CD14-positive monocyte (primary cell): Measurements from ENCODE around the gene CHMP2A. TPM values are rescaled to one million over a fixed set of nuclear protein-coding genes. Genes with fewer than 3 reads are reported as not detected.

Source experiments
- DNase-seq, 3 donors: peaks; one replicate each; pipeline ENCODE4 v3.0.0-alpha.2; 2011 to 2022
- H2AFZ ChIP-seq: 2 replicates; pipeline ENCODE4 v1.6.0; 2012; ENCODE audit warnings: mild to moderate bottlenecking, low read depth, low read length, inconsistent platforms; ENCODE audit not compliant: insufficient read depth, poor library complexity, severe bottlenecking
- H3K27ac ChIP-seq, 2 donors: 1 replicate in 1 of 2; 2 replicates in 1 of 2; pipeline ENCODE4 v1.5.1; 2012 to 2013; ENCODE audit warnings: low read length in 2 of 2, control low read depth in 1 of 2, inconsistent platforms in 1 of 2, low read depth in 1 of 2, mild to moderate bottlenecking in 1 of 2
- H3K27me3 ChIP-seq, 2 donors: one replicate each; pipeline versions ENCODE4 v1.6.0 to v1.6.1; 2011 to 2013; ENCODE audit warnings: low read length in 2 of 2; ENCODE audit not compliant: control insufficient read depth in 2 of 2, insufficient read depth in 2 of 2
- H3K36me3 ChIP-seq, 2 donors: replicated peaks in 1 of 2; 1 replicate in 1 of 2; 2 replicates in 1 of 2; pipeline versions ENCODE4 v1.5.1 to v1.6.1; 2012 to 2013; ENCODE audit warnings: low read length in 2 of 2, control low read depth in 1 of 2, inconsistent platforms in 1 of 2, mild to moderate bottlenecking in 1 of 2; ENCODE audit not compliant: insufficient read depth in 2 of 2, control insufficient read depth in 1 of 2
- H3K4me1 ChIP-seq, 2 donors: 1 replicate in 1 of 2; 2 replicates in 1 of 2; pipeline versions ENCODE4 v1.5.1 to v1.6.1; 2012 to 2013; ENCODE audit warnings: low read length in 2 of 2, control low read depth in 1 of 2, inconsistent platforms in 1 of 2, mild to moderate bottlenecking in 1 of 2, moderate library complexity in 1 of 2; ENCODE audit not compliant: insufficient read depth in 2 of 2, control insufficient read depth in 1 of 2
- H3K4me2 ChIP-seq: replicated peaks from 2 replicates; pipeline ENCODE3; 2012; ENCODE audit warnings: low read length, moderate library complexity, mild to moderate bottlenecking; ENCODE audit not compliant: poor library complexity, severe bottlenecking; ENCODE audit errors: extremely low read depth
- H3K4me3 ChIP-seq, 3 experiments: fragments of 200-600 bp in 1 of 3; sonication (generic) in 1 of 3; replicated peaks in 1 of 3; 1 replicate in 2 of 3; 2 replicates in 1 of 3; pipeline ENCODE4 v1.5.1; 2011 to 2013; ENCODE audit warnings: low read length in 3 of 3, mild to moderate bottlenecking in 3 of 3, control low read depth in 2 of 3, low read depth in 2 of 3, inconsistent platforms in 1 of 3, moderate library complexity in 1 of 3
- H3K79me2 ChIP-seq: 2 replicates; pipeline ENCODE4 v1.6.0; 2012; ENCODE audit warnings: mild to moderate bottlenecking, control low read depth, inconsistent platforms, low read length, moderate library complexity; ENCODE audit not compliant: insufficient read depth
- H3K9ac ChIP-seq: 2 replicates; pipeline ENCODE4 v1.6.0; 2017; ENCODE audit warnings: low read length, mild to moderate bottlenecking; ENCODE audit not compliant: insufficient read depth, poor library complexity, severe bottlenecking
- H3K9me3 ChIP-seq, 2 donors: replicated peaks in 1 of 2; 1 replicate in 1 of 2; 2 replicates in 1 of 2; pipeline versions ENCODE4 v1.5.1 to v1.6.1; 2012 to 2013; ENCODE audit warnings: low read length in 2 of 2, control low read depth in 1 of 2; ENCODE audit not compliant: control insufficient read depth in 1 of 2, insufficient read depth in 1 of 2
- H4K20me1 ChIP-seq: 2 replicates; pipeline ENCODE4 v1.6.0; 2012; ENCODE audit warnings: mild to moderate bottlenecking, low read length, control low read depth, moderate library complexity; ENCODE audit not compliant: insufficient read depth
- H3K27ac Mint-ChIP-seq, 7 donors: one replicate each; pipeline ENCODE4 v1.8.0; 2020; ENCODE audit warnings: mild to moderate bottlenecking in 7 of 7, mixed read lengths in 7 of 7, moderate library complexity in 6 of 7, inconsistent platforms in 2 of 7
- H3K27me3 Mint-ChIP-seq, 3 donors: one replicate each; pipeline ENCODE4 v1.8.0; 2021 to 2022; ENCODE audit warnings: low read depth in 3 of 3, mild to moderate bottlenecking in 3 of 3, mixed read lengths in 3 of 3, moderate library complexity in 3 of 3, inconsistent platforms in 1 of 3
- H3K36me3 Mint-ChIP-seq, 2 donors: one replicate each; pipeline ENCODE4 v1.8.0; 2020; ENCODE audit warnings: mixed read lengths in 2 of 2, inconsistent platforms in 1 of 2, mild to moderate bottlenecking in 1 of 2
- H3K4me1 Mint-ChIP-seq: one replicate; pipeline ENCODE4 v1.8.0; 2020; ENCODE audit warnings: mild to moderate bottlenecking, mixed read lengths
- H3K4me3 Mint-ChIP-seq, 2 donors: one replicate each; pipeline ENCODE4 v1.8.0; 2020; ENCODE audit warnings: mild to moderate bottlenecking in 2 of 2, mixed read lengths in 2 of 2, moderate library complexity in 1 of 2
- H3K9me3 Mint-ChIP-seq, 7 donors: one replicate each; pipeline ENCODE4 v1.8.0; 2020 to 2022; ENCODE audit warnings: mixed read lengths in 7 of 7, mild to moderate bottlenecking in 6 of 7, moderate library complexity in 6 of 7, inconsistent platforms in 2 of 7
- WGBS: methylation state at CpG from one replicate; pipeline ENCODE4 v1.1.5; 2013; ENCODE audit warnings: missing lambda C conversion rate; ENCODE audit not compliant: insufficient coverage; 5-methylcytosine and 5-hydroxymethylcytosine counted together
- intact Hi-C, 2 donors: fragments of 100-400 bp; cut with micrococcal nuclease; formaldehyde crosslinking; loops; one replicate each; pipeline versions ENCODE4 v1.15.0 to v1.15.1; 2023
- polyA plus RNA-seq, 3 donors: library from polyadenylated mRNA; depleted of rRNA in 1 of 3; unstranded in 2 of 3; stranded (reverse) in 1 of 3; fragments of 300-500 nt in 2 of 3; fragments of >200 nt in 1 of 3; fragmentation: Illumina TruSeq in 2 of 3; gene quantifications; 1 replicate in 2 of 3; 2 replicates in 1 of 3; pipeline ENCODE4 v1.2.3, GENCODE V29; 2012 to 2021
- TF ChIP-seq, protein P1 (sequence below): fragments of 200-600 bp; IDR thresholded peaks from one replicate; pipeline ENCODE4 v1.8.0; 2022; ENCODE audit warnings: antibody characterized with exemption, mild to moderate bottlenecking

The CHMP2A gene
- polyA plus RNA-seq, 3 donors: 228 to 323 (median 290) TPM

DNA sequence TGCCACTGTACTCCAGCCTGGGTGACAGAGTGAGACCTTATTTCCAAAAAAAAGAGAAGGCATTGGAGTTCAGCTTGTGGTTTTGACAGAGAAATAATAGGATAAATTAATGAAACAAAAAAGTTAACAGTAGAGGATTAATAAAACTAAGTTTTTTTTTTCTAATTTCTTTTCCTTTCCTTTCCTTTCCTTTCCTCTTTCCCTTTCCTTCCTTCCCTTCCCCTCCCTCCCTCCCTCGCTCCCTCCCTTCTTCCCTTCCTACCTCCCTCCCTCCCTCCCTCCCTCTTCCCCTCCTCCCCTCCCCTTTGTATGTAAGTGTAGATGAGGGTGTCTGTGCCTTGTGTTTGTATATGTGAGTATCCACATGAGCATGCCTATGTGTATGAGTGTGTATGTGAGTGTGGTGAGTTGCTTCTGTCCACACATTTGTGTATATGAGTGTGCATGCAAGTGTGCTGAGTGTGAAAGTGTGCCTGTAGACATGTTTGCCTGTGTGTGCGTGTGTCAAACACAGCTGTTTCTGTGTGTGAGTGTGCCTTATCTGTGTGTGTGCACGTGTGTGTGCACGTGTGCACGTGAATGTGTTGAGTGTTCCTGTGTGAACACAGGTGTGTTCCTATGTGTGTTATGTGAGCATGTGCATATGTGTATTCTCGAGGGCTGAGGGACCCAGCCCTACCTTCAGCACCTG, 30.7 kb upstream of the CHMP2A start:
- H3K36me3 Mint-ChIP-seq: peaks cover 22 to 37% of the 10 kb centered on the region in 2 donors
- peaks cover 0 to 5% (median 3%) of the 10 kb centered on the region in 3 donors for H3K27me3 Mint-ChIP-seq
- peaks cover 0 to 1% (median 0%) of the 10 kb centered on the region in 7 donors for H3K9me3 Mint-ChIP-seq
- Histone ChIP-seq H3K79me2 (no peaks in the 10 kb centered on the region), H3K4me3 (no peak overlapping the region), H3K27me3 (no peaks in the 10 kb centered on the region), H3K9me3 (no peaks in the 10 kb centered on the region), H3K4me2 (no peak overlapping the region), H3K4me1 (peaks cover 0 to 2% of the 10 kb centered on the region in 2 donors), H4K20me1 (peaks cover 6% of the 10 kb centered on the region), H3K9ac (no peak overlapping the region), H3K27ac (no peak overlapping the region), H2AFZ (no peak overlapping the region), H3K36me3 (peaks cover 12 to 27% of the 10 kb centered on the region in 2 donors)
- peak in 1 of 3 donors; percentile 1 for DNase-seq
- peak overlapping the region in 4 of 7 donors; percentile 31 to 68 (median 60) for H3K27ac Mint-ChIP-seq
- TF ChIP-seq, protein P1, sequence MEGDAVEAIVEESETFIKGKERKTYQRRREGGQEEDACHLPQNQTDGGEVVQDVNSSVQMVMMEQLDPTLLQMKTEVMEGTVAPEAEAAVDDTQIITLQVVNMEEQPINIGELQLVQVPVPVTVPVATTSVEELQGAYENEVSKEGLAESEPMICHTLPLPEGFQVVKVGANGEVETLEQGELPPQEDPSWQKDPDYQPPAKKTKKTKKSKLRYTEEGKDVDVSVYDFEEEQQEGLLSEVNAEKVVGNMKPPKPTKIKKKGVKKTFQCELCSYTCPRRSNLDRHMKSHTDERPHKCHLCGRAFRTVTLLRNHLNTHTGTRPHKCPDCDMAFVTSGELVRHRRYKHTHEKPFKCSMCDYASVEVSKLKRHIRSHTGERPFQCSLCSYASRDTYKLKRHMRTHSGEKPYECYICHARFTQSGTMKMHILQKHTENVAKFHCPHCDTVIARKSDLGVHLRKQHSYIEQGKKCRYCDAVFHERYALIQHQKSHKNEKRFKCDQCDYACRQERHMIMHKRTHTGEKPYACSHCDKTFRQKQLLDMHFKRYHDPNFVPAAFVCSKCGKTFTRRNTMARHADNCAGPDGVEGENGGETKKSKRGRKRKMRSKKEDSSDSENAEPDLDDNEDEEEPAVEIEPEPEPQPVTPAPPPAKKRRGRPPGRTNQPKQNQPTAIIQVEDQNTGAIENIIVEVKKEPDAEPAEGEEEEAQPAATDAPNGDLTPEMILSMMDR: no peak
- peaks cover 4% of the 10 kb centered on the region for H3K4me1 Mint-ChIP-seq
- WGBS: 100% methylated on average over 1 of the region's 6 CpGs
- intact Hi-C loops: no loop called here
- no peak overlapping the region for H3K4me3 Mint-ChIP-seq

DNA sequence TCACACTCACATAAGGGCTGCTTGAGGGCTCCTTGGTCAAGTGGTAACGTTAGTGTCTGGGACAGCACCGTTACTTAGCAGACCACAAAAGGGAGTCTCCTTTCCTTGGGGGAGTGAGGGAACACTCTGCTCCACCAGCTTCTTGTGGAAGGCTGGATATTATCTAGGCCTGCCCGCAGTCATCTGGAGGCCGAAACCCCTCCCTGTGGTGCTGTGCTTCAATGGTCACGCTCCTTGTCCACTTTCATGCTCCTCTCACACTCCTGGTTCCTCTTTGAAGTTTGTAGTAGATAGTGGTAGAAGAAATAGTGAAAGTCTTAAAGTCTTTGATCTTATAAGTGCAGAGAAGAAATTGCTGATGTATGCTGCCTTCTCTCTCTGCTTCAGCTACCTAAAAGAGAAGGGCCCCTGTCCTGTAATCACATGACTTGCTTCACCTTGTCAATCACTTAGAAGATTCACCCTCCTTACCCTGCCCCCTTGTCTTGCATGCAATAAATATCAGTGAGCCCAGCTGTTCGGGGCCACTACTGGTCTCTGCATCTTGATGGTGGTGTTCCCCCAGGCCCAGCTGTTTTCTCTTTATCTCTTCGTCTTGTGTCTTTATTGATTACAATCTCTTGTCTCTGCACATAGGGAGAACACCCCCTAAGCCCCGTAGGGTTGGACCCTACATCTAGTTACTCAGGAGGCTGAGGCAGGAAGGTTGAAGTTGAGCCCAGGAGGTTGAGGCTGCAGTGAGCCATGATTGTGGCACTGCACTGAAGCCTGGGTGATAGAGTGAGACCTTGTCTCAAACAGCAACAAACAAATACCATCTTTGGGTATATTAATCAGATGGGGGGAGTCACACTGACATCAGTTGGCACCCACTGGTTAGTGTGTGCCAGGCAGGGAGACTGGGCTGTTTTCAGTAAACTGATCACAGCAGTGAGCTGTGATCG, 29.9 kb upstream of the CHMP2A start:
- peak overlapping the region in 4 of 7 donors; percentile 48 to 68 (median 60) for H3K27ac Mint-ChIP-seq
- H3K36me3 Mint-ChIP-seq: peaks cover 22 to 37% of the 10 kb centered on the region in 2 donors
- H3K4me3 ChIP-seq: no peak overlapping the region
- peaks cover 0 to 5% (median 3%) of the 10 kb centered on the region in 3 donors for H3K27me3 Mint-ChIP-seq
- peaks cover 0 to 1% (median 0%) of the 10 kb centered on the region in 7 donors for H3K9me3 Mint-ChIP-seq
- WGBS: no CpG with 5 or more reads among the region's 9 CpGs
- H3K27me3 ChIP-seq: no peaks in the 10 kb centered on the region
- no peak overlapping the region for H3K27ac ChIP-seq
- no peak overlapping the region for H2AFZ ChIP-seq
- intact Hi-C loops: no loop called here
- peak in 1 of 3 donors; percentile 0 for DNase-seq
- no peak overlapping the region for H3K4me3 Mint-ChIP-seq
- H3K4me1 ChIP-seq: peaks cover 0 to 2% of the 10 kb centered on the region in 2 donors
- H3K4me2 ChIP-seq: no peak overlapping the region
- H3K79me2 ChIP-seq: no peaks in the 10 kb centered on the region
- H4K20me1 ChIP-seq: peaks cover 6% of the 10 kb centered on the region
- peaks cover 6% of the 10 kb centered on the region for H3K4me1 Mint-ChIP-seq
- TF ChIP-seq, protein P1: no peak
- H3K9me3 ChIP-seq: no peaks in the 10 kb centered on the region
- H3K36me3 ChIP-seq: peaks cover 12 to 27% of the 10 kb centered on the region in 2 donors
- no peak overlapping the region for H3K9ac ChIP-seq
